ENCODE results near the gene GRB7.

GRB7 gene

DNA sequence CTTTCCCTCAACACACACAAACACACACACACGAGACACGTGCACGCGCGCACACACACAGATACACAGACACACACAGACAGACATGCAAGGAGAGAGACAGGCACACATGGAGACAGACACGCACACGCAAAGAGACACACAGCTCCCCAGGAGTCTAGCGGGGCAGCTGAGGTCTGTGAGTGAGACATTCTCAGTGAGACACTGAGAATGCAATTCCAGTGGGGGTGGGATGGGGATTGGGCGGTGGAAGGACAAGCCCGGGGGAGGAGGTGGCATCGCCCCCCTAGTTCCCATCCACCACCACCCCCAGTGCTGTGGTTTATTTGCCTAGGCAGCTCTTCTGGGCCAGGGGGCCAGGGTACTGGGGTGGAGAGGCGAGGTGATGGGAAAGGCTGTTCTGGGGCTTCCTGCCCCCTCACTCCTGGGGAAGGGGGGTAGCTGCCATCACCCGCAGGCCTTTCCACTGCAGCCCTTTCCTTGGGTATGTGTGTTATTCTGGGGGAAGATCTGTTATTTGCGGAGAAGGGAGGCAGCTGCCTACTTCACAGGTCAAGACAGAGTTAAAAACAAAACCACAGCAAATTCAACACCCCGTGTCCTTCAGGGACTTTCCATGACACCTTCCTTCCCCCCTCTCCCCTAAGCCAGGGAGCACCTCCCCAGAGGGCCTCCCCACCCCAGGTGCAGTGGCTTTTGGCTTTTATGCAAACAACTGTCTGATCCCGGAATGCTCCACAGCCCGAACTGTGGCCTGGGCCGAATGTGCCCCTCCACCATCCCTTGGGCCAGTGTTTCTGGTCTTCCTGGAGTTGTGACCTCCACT, 18.0 kb downstream of the GRB7 start:
- ChIA-PET CTCF (interaction anchor here (0.8 to 6.3 kb wide), 6 partner anchors 24 to 208 kb away, joined by 3 to 69 read pairs (median 4); partner anchors contain the start of genes MIEN1 and PNMT), POLR2A (no interaction called here)
- TF ChIP-seq CTCF (IDR thresholded peaks at IDR 0.05; ENCODE audit: insufficient read depth, low read length, missing control alignments): no peak
- no peak for DNase-seq (ENCODE audit: low read depth, low spot score)
- H3K4me3 ChIP-seq (ENCODE audit: low read depth, low read length): no peak overlapping the region

- no peak for DNase-seq (ENCODE audit: low read depth, low spot score)
- CTCF ChIA-PET: interaction anchor here (0.8 to 6.3 kb wide), 4 partner anchors 25 to 135 kb away, joined by 3 to 69 read pairs (median 5); partner anchors contain the start of genes MIEN1 and PNMT
- no peak for TF ChIP-seq CTCF (IDR thresholded peaks at IDR 0.05; ENCODE audit: insufficient read depth, low read length, missing control alignments)
- POLR2A ChIA-PET: no interaction called here
- H3K4me3 ChIP-seq (ENCODE audit: low read depth, low read length): no peak overlapping the region
Observed at GRCh38 chr17:39756380-39757079, 18.8 kb downstream of the GRB7 start.

- no peak overlapping the region for H3K4me3 ChIP-seq (ENCODE audit: low read depth, low read length)
- no peak for DNase-seq (ENCODE audit: low read depth, low spot score)
- POLR2A ChIA-PET: no interaction called here
- no peak for TF ChIP-seq CTCF (IDR thresholded peaks at IDR 0.05; ENCODE audit: insufficient read depth, low read length, missing control alignments)
- CTCF ChIA-PET: interaction anchor here (0.6 to 6.3 kb wide), 3 partner anchors 28 to 719 kb away, joined by 3 to 69 read pairs (median 5); partner anchors contain the start of gene MIEN1
Observed at GRCh38 chr17:39757176-39757662, 19.5 kb downstream of the GRB7 start.

DNA sequence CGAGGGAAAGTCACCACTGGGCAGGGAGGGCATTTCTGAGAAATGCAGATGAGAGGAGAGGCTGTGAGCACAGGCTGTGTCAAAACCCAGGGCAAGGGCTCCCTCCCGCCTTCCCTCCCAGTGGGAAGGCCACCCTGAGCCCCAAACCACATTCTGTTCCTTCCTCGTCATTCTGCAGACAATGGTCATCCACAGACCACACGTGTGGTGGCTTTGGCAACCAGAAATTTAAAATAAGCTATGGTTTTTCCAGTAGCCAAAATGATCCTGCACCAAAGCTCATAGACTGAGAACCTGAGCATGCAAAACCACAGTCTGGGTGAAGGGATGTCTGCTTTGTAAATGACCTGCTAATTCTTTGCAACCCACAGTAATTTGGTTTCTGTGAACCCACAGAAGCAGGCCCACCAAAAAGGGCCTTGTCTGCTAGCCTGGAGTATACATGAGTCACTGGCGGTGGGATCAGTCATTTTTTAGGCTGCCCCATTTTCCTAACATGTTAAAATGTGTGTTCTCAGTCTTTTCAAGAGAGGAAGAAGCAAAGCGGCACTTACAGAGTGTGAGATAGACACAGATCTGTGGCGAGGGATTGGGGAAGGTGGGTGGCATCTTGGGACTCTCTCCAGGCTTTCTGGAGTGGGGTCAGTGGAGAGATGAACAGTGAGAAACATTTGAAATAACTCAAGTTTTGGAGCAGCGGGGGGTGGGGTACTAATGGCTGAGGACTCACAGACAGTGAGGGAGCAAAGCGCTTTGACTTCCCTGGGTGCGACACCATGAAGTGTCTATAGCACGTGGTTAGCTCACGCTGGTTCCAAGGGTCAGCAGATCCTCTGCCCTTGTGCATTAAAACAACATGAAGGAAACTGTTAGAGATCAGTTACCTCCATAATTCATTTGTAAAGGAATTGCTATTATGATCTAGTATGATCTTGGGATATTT, 20.5 kb downstream of the GRB7 start:
- CTCF ChIA-PET: interaction anchor here (0.7 to 6.3 kb wide), 2 partner anchors 12 to 137 kb away, joined by 3 to 69 read pairs; no protein-coding TSS in a partner anchor
- DNase-seq (ENCODE audit: low read depth, low spot score): no peak
- no peak overlapping the region for H3K4me3 ChIP-seq (ENCODE audit: low read depth, low read length)
- TF ChIP-seq CTCF (IDR thresholded peaks at IDR 0.05; ENCODE audit: insufficient read depth, low read length, missing control alignments): no peak
- POLR2A ChIA-PET: interaction anchor here (0.6 kb wide), 1 partner anchor 153 kb away, joined by 3 read pairs; no protein-coding TSS in a partner anchor

DNA sequence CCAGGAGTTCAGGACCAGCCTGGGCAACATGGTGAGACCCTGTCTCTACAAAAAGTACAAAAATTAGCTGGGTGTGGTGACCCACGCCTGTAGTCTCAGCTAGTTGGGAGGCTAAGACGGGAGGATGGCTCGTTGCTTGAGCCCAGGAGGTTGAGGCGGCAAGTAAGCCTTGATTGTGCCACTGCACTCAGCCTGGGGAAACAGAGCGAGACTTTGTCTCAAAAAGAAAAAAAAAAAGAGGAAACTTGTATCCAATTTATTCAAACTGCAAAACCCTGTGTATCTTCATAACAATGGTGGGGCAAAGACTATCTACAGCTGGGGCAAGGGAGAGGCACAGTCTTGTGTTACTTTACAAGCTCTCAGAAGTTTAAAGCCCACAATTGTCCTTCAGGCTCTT, 21.5 kb downstream of the GRB7 start:
- no peak overlapping the region for H3K4me3 ChIP-seq (ENCODE audit: low read depth, low read length)
- CTCF ChIA-PET: interaction anchor here (0.6 to 6.3 kb wide), 4 partner anchors 11 to 138 kb away, joined by 3 to 69 read pairs (median 3); no protein-coding TSS in a partner anchor
- DNase-seq (ENCODE audit: low read depth, low spot score): no peak
- no peak for TF ChIP-seq CTCF (IDR thresholded peaks at IDR 0.05; ENCODE audit: insufficient read depth, low read length, missing control alignments)
- POLR2A ChIA-PET: no interaction called here
